ENCODE measurements around the gene NBL1. TPM values are rescaled to one million over a fixed set of nuclear protein-coding genes. Genes with fewer than 3 reads are reported as not detected.
A peak's percentile ranks its signal among the peaks of the same experiment; 100 is the strongest.

Gene NBL1
- polyA plus RNA-seq, 3 donors, result 0.07 TPM; not detected in 2

GRCh38 chr1:19698181-19698580, 54.1 kb downstream of the NBL1 start:
- TF ChIP-seq CTCF (IDR thresholded peaks at IDR 0.05), result no peak
- no peaks in the 10 kb centered on the region for H4K20me1 ChIP-seq (ENCODE audit: insufficient read depth, low read length)
- no peak overlapping the region for H2AFZ ChIP-seq (ENCODE audit: insufficient read depth, low read depth, low read length, poor library complexity, severe bottlenecking)
- Mint-ChIP-seq H3K36me3 (peaks cover 48 to 52% of the 10 kb centered on the region in 2 donors), H3K27me3 (ENCODE audit: low read depth in 3 of 3) (peaks cover 0 to 2% (median 0%) of the 10 kb centered on the region in 3 donors), H3K27ac (peak overlapping the region in 1 of 7 donors; percentile 36), H3K9me3 (peaks cover 0 to 5% (median 4%) of the 10 kb centered on the region in 7 donors), H3K4me1 (peaks cover 6% of the 10 kb centered on the region), H3K4me3 (no peak overlapping the region)
- H3K27me3 ChIP-seq (ENCODE audit: control insufficient read depth in 2 of 2, insufficient read depth in 2 of 2, low read length in 2 of 2), result no peaks in the 10 kb centered on the region
- no peaks in the 10 kb centered on the region for H3K79me2 ChIP-seq (ENCODE audit: insufficient read depth, low read length)
- intact Hi-C loops (cut with micrococcal nuclease), result no loop called here
- no peak overlapping the region for H3K9ac ChIP-seq (ENCODE audit: insufficient read depth, low read length, poor library complexity, severe bottlenecking)
- H3K27ac ChIP-seq (ENCODE audit: low read depth in 1 of 2, low read length in 2 of 2), result no peak overlapping the region
- H3K9me3 ChIP-seq (replicated peaks in 1 of 2; ENCODE audit: control insufficient read depth in 1 of 2, insufficient read depth in 1 of 2, low read length in 2 of 2), result no peaks in the 10 kb centered on the region
- peaks cover 11 to 44% of the 10 kb centered on the region in 2 donors for H3K36me3 ChIP-seq (replicated peaks in 1 of 2; ENCODE audit: control insufficient read depth in 1 of 2, insufficient read depth in 2 of 2, low read length in 2 of 2)
- H3K4me1 ChIP-seq (ENCODE audit: control insufficient read depth in 1 of 2, insufficient read depth in 2 of 2, low read length in 2 of 2), result no peaks in the 10 kb centered on the region
- no peak overlapping the region for H3K4me2 ChIP-seq (replicated peaks; ENCODE audit: extremely low read depth, low read length, poor library complexity, severe bottlenecking)
- peak in 1 of 3 donors; percentile 12 for DNase-seq
- WGBS (ENCODE audit: insufficient coverage), result 78% methylated on average over 3 of the region's 4 CpGs
- no peak overlapping the region for H3K4me3 ChIP-seq (replicated peaks in 1 of 3; ENCODE audit: low read depth in 2 of 3, low read length in 3 of 3)

GRCh38 chr1:19700079-19700777, 56.1 kb downstream of the NBL1 start:
- intact Hi-C loops (cut with micrococcal nuclease), result no loop called here

More at GRCh38 chr1:19700079-19700777, 56.1 kb downstream of the NBL1 start:
- no peak for DNase-seq
- peaks cover 3 to 29% of the 10 kb centered on the region in 2 donors for H3K36me3 ChIP-seq (replicated peaks in 1 of 2; ENCODE audit: control insufficient read depth in 1 of 2, insufficient read depth in 2 of 2, low read length in 2 of 2)
- no peak overlapping the region for H3K9ac ChIP-seq (ENCODE audit: insufficient read depth, low read length, poor library complexity, severe bottlenecking)
- Mint-ChIP-seq H3K36me3 (peaks cover 36 to 39% of the 10 kb centered on the region in 2 donors), H3K4me1 (peaks cover 6% of the 10 kb centered on the region), H3K27ac (peak overlapping the region in 1 of 7 donors; percentile 47), H3K4me3 (no peak overlapping the region), H3K27me3 (ENCODE audit: low read depth in 3 of 3) (peaks cover 0 to 2% (median 0%) of the 10 kb centered on the region in 3 donors), H3K9me3 (peaks cover 0 to 5% (median 4%) of the 10 kb centered on the region in 7 donors)
- TF ChIP-seq CTCF (IDR thresholded peaks at IDR 0.05), result no peak
- H3K4me1 ChIP-seq (ENCODE audit: control insufficient read depth in 1 of 2, insufficient read depth in 2 of 2, low read length in 2 of 2), result no peaks in the 10 kb centered on the region
- no peaks in the 10 kb centered on the region for H3K27me3 ChIP-seq (ENCODE audit: control insufficient read depth in 2 of 2, insufficient read depth in 2 of 2, low read length in 2 of 2)
- no peaks in the 10 kb centered on the region for H4K20me1 ChIP-seq (ENCODE audit: insufficient read depth, low read length)
- no peaks in the 10 kb centered on the region for H3K9me3 ChIP-seq (replicated peaks in 1 of 2; ENCODE audit: control insufficient read depth in 1 of 2, insufficient read depth in 1 of 2, low read length in 2 of 2)
- WGBS (ENCODE audit: insufficient coverage), result 92% methylated on average over 14 of the region's 14 CpGs
- H3K27ac ChIP-seq (ENCODE audit: low read depth in 1 of 2, low read length in 2 of 2), result no peak overlapping the region
- H3K4me3 ChIP-seq (replicated peaks in 1 of 3; ENCODE audit: low read depth in 2 of 3, low read length in 3 of 3), result no peak overlapping the region
- H2AFZ ChIP-seq (ENCODE audit: insufficient read depth, low read depth, low read length, poor library complexity, severe bottlenecking), result no peak overlapping the region
- no peaks in the 10 kb centered on the region for H3K79me2 ChIP-seq (ENCODE audit: insufficient read depth, low read length)
- H3K4me2 ChIP-seq (replicated peaks; ENCODE audit: extremely low read depth, low read length, poor library complexity, severe bottlenecking), result no peak overlapping the region
